H1 (cell line): ENCODE results near the gene AREG. TPM values are rescaled to one million over a fixed set of nuclear protein-coding genes. Genes with fewer than 3 reads are reported as not detected.

Experiments
- CBX5 ChIP-seq: fragments of 300-800, 300-1000 bp; sonication (generic); IDR thresholded peaks from 2 replicates; pipeline ENCODE4 v1.7.1; 2016; ENCODE audit warnings: antibody characterized with exemption, low read length, low read depth
- KDM5A ChIP-seq: fragments of 200-600 bp; IDR thresholded peaks from 2 replicates; pipeline ENCODE4 v1.7.1; 2012; ENCODE audit warnings: mild to moderate bottlenecking, low read length, inconsistent platforms, mixed read lengths
- POLR2AphosphoS5 ChIP-seq: IDR thresholded peaks from 2 replicates; pipeline ENCODE4 v1.6.1; 2011; ENCODE audit warnings: low read depth, low read length
- SP2 ChIP-seq: IDR thresholded peaks from 2 replicates; pipeline ENCODE4 v1.6.1; 2012; ENCODE audit warnings: mild to moderate bottlenecking, low read length, inconsistent platforms
- ZNF274 ChIP-seq: IDR thresholded peaks from 2 replicates; pipeline ENCODE4 v1.7.0; 2012; ENCODE audit warnings: low read length, borderline replicate concordance; ENCODE audit errors: extremely low read depth
- polyA plus RNA-seq, 7 experiments: library from polyadenylated mRNA; depleted of rRNA in 3 of 7; stranded (reverse) in 5 of 7; unstranded in 2 of 7; fragments of >200 nt in 5 of 7; fragments of 200-250 nt in 2 of 7; gene quantifications; 1 replicate in 5 of 7; 2 replicates in 1 of 7; 4 replicates in 1 of 7; pipeline versions ENCODE4 v1.2.1 to v1.2.3, GENCODE V29; 2011 to 2013; ENCODE audit warnings: missing spikeins in 2 of 7, mixed read lengths in 2 of 7
- total RNA-seq: library from RNA; stranded (reverse); fragmentation: NEBNext Ultra II Directional; extraction: Animal tissue kit (Norgen Biotek cat#: 25700); gene quantifications from 2 replicates; pipeline ENCODE4 v1.2.1, GENCODE V29; 2021
- TF ChIP-seq, protein P1 (sequence below): IDR thresholded peaks from 2 replicates; pipeline ENCODE4 v1.6.1; 2012; ENCODE audit warnings: inconsistent platforms

AREG gene
- total and polyA plus RNA-seq, 2 of the 8 experiments (the other 6 are each of a cell fraction or from before 2014, with no cell fraction given), result not detected

DNA sequence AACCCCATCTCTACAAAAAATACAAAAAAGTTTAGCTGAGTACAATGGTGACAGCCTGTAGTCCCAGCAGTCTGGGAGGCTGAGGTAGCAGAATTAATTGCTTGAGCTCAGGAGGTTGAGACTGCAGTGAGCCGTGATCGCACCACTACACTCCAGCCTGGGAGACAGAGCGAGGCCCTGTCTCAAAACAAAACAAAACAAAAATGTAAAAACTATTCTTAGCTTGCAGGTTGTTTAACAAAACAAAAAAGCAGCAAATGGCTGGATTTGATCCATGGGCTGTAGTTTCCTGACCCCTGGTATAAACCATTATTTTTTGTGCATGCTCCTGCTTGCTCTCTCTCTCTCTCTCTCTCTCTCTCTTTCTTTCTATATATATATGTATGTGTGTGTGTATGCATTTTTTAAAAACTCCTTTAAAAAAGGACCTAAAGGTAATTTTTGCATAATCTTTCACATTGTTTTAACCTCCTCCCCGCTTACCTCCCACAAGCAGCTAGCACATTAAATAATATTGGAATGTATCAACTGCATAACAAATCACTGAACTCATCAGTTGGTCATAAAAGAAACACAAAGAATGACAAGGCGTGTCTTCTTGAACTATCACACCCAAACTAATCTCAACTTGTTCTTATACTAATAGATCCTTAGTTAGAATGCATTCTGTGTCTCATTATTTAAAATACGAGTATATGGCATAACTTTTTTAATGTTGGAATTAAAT, 4.8 kb downstream of the AREG start (continued):
- TF ChIP-seq CBX5 (no peak), POLR2AphosphoS5 (no peak), SP2 (no peak), KDM5A (no peak), ZNF274 (no peak)
- TF ChIP-seq, protein P1, sequence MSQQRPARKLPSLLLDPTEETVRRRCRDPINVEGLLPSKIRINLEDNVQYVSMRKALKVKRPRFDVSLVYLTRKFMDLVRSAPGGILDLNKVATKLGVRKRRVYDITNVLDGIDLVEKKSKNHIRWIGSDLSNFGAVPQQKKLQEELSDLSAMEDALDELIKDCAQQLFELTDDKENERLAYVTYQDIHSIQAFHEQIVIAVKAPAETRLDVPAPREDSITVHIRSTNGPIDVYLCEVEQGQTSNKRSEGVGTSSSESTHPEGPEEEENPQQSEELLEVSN, result no peak
